NCI-H1930 (cell line): ENCODE data around the gene CCNI2.
"Not testable (repeated sequence)": the region's sequence is repeated elsewhere in the genome, so short reads cannot be mapped to it uniquely, and the experiment has no call there.

ENCODE experiments used
- DNase-seq, 2 experiments: peaks; one replicate each; lab custom pipeline; 2025; lab: John Stamatoyannopoulos, UW

CCNI2 gene

DNA sequence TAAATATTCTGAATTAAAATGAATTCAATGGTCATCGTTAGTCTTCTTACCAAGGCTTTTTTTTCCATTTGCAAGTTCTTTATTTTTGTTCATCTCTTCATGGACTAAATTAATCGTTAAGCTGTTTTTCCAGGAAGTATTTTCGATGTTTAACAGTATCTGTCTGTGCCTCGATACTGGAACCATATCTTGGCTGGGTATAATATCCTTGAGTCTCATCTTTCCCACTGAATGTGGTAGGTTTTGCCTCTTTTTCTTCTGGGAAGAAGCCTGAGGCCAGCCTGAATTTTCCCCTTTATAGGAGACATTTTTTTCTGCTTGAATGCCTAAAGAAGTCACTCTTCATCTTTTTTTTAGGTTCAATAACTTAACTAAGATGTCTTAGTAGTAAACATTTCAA, 33.8 kb downstream of the CCNI2 start:
- DNase-seq, result no peak

DNA sequence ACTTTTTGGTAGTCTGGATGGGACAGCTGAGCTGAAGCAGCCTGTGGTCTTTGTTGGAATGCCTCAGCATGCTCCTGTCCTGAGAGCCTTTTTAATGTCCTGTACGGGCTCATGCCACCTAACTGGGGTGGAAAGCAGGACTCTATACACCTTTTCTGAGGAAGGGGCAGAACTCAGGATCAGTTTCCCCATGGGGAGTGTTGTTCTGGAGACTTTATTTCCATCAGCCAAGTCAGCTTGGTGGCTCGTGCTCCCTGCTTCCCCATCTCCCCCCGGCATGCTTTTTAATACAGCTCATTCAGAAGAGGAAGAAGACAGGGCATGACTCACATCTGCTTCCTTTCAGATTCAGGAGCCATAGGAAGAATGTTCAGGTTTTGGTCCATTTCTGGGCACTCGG, 34.9 kb downstream of the CCNI2 start:
- no peak for DNase-seq

- DNase-seq, result no peak
These were observed 38.1 kb downstream of the CCNI2 start for GRCh38 chr5:132785365-132785764.

GRCh38 chr5:132785864-132786263, 38.6 kb downstream of the CCNI2 start:
- DNase-seq, result no peak

DNA sequence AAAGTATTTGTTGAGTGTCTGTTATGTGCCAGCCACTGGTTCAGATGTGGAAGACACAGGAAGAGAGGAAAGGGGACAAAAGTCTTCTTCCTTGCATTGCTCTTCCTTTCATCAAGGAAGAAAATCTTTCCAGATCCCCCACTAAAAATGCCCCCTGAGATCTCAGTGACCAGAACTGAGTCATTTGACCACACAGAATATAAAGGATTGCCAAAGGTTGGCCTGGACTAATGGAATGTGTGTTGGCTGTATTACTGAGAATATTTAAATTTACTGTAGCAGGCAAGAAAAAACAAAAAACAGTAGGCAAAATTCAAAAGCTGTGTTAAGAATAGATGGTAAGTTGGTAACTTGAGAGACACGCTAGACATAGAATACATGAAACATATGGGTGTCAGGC, 39.9 kb downstream of the CCNI2 start:
- DNase-seq, result no peak

DNA sequence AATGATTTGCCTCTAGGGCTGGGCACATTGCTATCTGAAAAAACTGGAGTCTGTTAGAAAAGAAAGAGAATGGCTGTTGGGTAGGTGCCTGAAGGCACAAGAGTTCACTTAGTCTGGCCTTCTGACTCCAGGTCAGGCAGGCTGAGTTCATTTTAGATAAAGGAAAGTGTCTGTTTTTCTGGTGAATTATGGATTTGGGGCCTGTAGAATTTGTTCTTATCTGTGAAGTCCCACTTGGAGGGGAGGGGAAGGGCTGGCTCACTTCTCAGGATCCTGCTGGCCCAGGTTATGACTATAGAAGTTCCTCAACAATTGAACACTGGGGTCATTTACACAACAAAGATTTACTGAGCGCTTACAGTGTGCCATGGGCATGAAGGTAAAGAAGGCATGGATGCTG, 41.3 kb downstream of the CCNI2 start:
- DNase-seq, result no peak

DNA sequence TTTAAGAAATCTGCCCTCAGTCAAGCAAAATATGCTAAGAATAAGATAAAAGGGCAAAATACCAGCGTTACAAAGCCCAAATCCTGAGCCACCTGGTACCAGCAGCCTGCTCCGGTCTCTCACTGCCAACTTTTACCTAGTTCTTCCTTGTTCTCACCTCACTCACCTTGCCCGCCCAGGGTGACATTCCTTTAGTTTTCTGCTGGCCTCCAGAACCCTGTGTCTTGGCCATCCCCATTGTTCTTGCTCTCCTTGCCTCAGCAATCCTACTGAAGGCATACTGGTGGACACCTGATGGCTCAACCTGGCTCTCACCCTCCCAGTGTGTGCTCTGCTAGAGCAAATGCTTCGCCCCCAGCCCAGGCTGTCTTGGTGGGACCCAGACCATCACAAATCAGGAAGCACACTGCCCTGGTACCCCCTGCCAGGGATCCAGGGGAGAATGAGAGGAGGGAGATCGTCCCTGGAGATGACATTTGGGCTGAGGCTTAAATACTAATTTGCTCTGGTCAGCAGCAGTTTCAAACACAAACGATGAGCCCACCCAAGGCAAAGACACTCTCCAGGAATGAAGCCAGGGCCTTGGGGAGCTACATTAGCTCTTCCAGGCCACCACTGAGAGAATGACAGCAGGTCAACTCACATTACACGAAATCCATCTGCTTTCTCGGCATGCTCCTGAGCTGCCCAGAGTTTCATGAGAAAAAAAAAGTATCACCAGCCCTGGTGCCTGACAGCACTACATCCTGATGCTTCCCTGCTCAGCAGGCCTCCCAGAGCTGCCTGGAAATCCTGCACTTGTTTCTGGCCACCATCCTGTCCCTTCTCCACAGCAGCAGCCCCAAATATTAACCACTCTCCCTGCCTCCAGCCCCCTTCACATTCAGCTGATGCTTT, 42.0 kb downstream of the CCNI2 start:
- DNase-seq, result no peak

GRCh38 chr5:132790201-132790865, 43.1 kb downstream of the CCNI2 start:
- DNase-seq, result no peak

DNA sequence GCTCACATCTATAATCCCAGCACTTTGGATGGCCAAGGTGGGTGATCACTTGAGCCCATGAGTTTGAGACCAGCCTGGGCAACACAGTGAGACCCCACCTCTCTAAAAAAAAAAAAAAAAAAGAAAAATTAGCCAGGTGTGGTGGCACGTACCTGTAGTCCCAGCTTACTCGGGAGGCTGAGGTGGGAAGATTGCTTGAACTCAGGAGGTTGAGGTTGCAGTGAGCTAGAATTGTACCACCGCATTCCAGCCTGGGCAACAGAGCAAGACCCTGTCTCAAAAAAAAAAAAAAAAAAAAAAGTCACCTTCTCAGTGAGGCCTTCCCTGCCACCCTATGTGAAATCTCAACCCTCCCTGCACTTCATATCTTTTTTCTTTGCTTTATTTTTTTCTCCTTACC, 43.8 kb downstream of the CCNI2 start:
- no peak for DNase-seq

DNA sequence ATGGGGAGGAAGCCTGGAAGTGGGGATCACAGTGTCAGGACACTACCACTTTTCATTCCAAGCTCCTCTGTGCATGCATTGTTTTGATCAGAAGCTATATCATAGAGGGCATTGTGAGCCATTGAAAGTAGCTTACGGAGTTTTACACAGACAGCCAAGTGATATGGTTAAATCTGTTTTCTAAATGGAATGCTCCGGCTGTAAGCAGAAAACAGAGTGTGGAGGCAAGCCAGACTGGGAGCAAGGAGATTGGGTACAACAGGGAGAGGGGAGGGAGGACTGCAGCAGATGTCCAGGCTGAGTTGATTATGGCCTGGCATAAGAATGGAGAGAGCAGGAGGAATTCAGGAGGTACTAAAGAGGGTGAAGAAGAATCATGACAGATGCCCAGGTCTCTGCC, 50.4 kb downstream of the CCNI2 start:
- DNase-seq, result no peak

- DNase-seq, result no peak
These were observed 52.2 kb downstream of the CCNI2 start for GRCh38 chr5:132799392-132799791.

GRCh38 chr5:132800545-132800944, 53.3 kb downstream of the CCNI2 start:
- no peak for DNase-seq

- no peak for DNase-seq
These were observed 54.9 kb downstream of the CCNI2 start for GRCh38 chr5:132802044-132802684.

- not testable (repeated sequence) for DNase-seq
These were observed 55.5 kb downstream of the CCNI2 start for GRCh38 chr5:132802685-132803066.
